Hippocampal formation (tissue), 2 donors: ENCODE results near the gene C6orf52.

Experiments
- DNase-seq, 2 donors: peaks; one replicate each; lab custom pipeline; 2025; lab: John Stamatoyannopoulos, UW

C6orf52 gene

DNA sequence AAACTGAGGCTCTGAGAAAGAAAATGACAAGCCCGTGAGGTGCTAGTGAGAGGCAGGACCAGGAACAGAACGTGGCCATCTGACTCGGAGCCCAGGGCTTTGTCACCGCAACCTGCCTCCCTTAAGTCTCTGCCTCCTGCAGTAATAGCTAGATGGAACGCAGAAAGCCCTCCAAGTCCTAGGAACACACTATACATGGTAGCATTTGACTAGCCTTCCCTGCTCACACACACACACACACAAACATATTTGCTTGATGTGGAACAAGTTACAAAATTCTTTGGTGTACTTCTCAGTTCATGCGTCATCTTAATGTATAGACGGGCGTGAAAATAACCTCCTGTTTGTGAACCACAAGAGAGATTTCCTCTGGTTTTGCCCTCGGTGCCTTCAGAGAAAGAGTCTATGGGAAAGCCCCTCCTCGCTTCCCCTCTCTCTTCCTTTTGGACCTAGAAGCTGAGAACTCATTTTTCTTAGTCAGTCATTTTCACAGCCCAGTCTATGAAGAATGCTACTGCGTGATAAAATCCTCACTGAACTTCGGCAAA, 38.8 kb downstream of the C6orf52 start:
- DNase-seq = no peak

DNA sequence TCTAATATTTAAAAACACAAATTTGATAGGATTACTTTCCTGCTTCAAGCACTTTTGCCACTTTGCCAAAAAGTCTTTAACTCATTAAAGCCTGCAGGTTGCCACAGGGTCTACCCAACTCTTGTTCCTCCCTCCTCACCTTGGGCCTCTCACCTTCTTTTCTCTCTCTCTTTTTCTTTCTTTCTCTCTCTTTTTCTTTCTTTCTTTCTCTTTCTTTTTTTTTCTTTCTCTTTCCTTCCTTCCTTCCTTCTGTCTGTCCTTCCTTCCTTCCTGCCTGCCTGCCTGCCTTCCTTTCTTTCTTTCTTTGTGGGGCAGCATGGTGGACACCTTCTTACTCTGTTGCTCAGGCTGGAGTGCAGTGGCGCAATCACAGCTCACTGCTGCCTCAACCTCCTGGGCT, 50.2 kb downstream of the C6orf52 start:
- DNase-seq = no peak

DNA sequence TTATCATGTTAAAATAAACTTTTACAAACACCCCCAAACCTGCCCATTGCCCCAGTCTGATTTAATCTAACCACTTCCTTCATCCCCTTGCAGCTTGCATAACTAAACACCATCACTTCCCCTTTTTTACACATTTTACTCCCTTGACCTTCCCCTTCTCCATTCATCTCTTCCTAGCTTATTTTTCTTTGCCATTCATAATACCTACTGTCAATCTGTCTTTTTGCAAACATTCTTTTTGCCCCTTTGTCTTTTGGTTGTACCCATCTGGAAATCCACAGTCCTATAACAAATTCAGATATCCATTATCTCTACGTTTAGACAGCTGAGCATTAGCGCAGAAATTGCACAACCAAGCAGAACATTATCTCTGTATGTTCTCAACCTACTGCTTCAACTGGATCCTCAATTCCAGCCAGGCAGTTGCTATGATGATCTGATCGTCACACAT, 51.2 kb downstream of the C6orf52 start:
- DNase-seq = no peak

DNA sequence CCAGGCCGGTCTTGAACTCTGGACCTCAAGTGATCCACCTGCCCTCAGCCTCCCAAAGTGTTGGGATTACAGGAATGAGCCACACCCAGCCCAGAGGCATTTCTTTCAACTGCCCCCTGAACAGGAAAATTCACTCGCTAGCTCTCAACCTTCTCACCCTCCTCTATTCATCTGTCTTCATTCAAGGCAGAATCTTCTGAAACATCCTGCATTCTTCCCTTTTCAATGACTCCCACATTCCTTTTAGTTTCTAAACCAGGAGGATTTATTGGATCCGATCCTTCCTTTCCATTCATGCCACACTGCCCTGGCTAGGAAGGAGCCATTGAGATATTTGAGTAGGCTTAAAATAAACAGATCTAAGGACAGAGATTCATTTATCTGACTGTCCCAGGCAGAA, 52.9 kb downstream of the C6orf52 start:
- DNase-seq = no peak

DNA sequence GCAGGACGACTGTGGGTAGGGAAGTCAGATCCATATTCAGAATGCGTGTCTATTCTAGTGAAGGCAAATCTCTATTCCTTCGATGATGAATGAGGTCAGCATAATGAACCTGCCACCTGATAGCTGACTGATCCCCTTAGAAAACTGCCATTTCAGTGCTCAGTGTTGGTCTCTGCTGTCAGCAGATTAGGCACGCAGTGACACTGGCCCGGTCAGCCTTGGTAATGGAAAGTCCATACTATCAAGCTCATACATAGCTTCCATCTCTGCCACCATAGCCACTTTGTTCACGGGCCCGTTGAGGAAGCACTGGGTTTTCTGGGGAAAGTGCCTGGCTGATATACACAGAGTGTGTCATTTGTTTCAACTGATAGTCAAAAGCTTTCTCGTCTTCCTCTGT, 54.0 kb downstream of the C6orf52 start:
- no peak for DNase-seq

DNA sequence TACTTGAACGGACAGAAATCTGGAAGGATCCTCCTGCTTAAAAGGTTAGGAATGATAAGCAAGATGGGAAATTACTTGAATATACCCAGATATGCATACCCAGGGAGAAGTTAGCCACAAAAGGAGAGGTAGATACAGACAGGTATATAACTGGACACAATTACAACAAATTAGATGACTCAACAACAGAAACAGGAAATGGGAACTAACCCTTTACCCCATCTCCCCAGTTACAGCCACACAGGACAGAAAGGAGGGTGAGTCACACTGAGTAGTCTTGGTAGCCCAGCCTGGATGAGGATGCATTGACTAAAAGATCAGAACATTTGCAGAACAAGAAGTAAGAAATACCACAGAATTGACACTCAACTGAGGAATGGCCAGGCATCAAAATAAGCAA, 61.2 kb downstream of the C6orf52 start:
- DNase-seq = no peak

DNA sequence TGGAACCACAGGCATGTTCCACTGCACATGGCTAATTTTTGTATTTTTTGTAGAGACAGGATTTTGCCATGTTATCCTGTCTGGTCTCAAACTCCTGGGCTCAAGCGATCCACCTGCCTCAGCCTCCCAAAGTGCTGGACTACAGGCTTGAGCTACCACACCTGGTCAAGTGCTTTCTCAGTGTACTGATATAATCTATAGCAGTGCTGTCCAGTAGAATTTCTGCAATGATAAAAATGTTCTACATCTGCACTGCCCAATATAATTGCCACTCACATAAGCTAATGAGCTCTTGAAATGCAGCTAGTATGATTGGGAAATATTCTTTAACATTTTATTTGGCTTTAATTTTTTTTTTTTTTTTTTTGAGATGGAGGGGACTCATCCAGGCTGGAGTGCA, 64.2 kb downstream of the C6orf52 start:
- no peak for DNase-seq

DNA sequence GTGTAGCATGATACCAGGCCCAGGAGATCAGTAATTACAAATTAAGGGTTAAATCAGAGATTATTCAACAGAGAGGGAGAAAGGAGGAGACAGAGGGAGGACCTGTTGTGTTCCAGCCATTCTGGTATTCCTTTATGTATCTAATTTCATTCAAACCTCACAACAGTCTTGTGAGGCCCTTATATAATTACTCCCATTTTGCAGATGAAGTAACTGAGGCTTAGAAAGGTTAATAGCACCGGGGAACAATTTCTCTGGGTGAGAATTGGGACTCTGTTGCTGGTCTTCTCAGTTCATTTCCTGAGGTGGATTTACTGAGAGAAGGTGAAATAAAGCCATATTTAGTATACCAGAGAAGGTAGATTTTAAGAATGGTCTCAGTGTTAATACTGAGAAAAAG, 66.6 kb downstream of the C6orf52 start:
- no peak for DNase-seq

DNA sequence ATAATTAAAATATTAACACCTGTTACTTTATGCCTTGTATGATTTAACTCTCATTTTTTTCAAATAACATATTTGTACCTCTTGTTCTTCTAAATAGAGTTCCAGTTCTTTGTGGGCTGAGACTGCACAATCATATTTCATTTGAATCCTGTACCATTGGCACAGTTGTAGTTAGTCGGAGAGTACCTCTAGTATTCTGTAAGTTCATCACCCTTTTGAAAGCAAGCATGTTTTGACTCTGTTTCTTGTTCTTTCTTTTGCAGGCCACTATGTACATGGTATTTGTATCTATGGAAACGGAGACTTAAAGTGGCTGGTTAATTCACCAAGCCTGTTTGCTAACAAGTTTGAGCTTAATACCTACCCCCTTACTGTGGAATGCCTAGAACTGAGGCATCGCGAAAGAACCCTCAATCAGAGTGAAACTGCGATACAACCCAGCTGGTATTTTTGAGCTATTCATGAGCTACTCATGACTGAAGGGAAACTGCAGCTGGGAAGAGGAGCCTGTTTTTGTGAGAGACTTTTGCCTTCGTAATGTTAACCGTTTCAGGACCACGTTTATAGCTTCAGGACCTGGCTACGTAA, 68.2 kb downstream of the C6orf52 start:
- DNase-seq = no peak

DNA sequence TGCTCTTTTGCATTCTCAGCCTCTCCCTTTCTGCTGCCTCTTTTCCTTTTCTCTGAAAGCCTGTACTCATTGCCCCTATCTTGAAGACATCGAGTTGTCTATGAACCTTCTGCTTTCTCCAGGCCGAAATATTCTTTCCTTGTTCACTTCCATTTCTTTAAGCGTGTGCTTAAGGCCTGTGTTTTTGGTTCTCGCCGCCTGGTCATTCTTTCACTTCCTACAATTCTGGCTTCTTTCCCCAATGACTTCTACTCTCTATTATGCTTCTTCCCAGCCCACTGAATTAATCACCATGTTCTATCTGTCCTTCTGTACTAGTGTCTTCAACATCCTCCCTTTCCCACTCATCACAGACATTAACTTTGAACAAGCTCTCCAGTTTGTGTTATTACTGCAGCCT, 69.6 kb downstream of the C6orf52 start:
- no peak for DNase-seq

DNA sequence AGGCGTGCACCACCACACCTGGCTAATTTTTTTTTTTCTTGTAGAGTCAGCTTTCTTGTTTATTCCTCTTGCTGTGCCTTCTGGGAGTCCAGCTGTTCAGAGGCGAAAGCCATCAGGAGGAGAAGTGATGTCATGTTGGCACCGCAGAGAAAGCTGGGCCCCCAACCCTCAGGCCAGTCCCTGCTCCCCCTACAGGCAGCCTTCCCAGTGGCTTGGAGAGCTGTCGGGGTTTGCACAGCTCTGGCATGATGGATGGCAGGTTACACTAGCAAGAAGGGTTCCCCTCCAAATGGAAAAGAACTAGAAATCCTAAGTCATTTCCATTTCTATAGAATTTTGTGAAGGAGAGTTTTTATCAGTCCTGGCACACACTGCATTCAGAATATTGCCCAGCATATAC, 72.6 kb downstream of the C6orf52 start:
- no peak for DNase-seq
